HG02884 (cell line): ENCODE data around the gene PACC1.

Source experiments
- ATAC-seq: cut with Tn5 transposase; IDR thresholded peaks from one replicate; pipeline ENCODE4 v1.9.1; 2021; ENCODE audit warnings: mild to moderate bottlenecking, moderate library complexity; ENCODE audit not compliant: unreplicated experiment

PACC1 gene

DNA sequence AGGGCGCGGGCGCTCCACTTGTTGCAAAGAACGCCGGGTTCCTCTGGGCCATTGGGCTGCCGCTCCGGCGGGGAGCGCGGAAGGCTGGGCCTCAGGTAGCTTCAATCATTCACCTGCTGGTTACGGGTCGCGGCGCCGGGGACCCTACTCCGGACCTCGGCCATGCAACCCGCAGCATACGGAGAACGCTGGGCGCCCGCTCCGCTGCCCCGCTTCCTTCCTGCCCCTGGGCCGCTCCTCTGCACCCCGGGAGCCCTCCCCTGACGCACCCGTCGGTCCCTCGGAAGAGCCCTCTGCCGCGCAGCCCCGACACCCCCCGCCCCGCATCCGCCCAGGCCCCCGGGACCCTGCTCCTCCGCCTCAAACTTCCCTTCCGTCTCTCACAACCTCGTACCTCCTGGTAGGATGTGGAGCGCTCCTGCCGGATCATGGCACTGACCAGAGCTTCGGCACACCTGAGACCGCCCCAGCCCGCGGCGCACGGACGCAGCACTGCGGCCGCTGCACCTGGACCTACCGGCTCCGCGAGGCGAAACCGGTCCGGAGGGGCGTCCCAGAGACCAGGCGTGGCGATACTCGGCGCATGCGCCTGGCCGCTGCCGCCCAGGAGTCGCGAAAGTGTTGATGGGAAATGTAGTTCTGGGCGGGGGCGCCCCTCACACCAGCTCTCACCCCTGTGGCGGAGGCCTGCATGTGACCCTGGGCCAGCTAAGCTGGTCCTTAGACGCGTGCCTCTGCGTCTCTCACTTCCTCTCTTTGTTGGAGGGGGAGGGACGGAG is at the start of gene PACC1:
TSS of gene PACC1 (minus strand) at position 559 of the 779 bp plus-strand sequence. CDS start at position 430, 129 bp downstream.
- ATAC-seq: peak; percentile 97

DNA sequence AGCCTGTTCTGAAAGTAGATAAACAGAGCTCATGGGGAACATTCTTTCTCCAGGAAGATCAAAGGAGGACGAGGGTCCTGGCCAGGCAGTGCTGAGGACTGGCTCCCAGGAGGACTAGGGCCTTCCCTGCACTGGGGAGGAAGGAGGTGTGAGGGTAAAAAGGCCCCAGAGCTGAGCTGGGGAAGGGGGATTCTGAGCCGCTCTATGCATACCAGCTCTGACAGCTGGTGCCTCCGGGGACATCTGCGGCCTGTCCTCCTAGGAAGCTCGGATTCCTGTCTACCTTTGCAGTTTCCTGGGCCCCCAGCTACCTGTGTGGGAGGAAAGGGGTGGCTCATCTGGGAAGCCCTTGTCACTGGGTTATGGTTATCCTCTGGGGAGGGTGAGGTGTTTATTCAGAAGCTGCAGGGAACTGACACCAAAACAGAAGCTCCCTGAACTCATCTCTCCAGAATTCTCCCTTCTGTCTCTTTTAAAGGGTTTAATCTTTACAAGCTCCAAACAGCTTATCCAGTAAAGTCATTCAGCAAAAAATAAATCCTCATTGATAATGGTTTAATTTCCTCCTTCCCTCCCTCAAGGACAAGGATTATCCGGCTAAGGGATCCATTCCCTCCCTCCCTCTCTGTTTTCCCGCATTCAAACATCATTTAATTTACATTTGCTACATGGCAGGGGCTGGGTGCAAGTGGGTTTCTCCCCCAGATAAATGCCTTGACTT is 49.0 kb upstream of the PACC1 start:
- no peak for ATAC-seq

DNA sequence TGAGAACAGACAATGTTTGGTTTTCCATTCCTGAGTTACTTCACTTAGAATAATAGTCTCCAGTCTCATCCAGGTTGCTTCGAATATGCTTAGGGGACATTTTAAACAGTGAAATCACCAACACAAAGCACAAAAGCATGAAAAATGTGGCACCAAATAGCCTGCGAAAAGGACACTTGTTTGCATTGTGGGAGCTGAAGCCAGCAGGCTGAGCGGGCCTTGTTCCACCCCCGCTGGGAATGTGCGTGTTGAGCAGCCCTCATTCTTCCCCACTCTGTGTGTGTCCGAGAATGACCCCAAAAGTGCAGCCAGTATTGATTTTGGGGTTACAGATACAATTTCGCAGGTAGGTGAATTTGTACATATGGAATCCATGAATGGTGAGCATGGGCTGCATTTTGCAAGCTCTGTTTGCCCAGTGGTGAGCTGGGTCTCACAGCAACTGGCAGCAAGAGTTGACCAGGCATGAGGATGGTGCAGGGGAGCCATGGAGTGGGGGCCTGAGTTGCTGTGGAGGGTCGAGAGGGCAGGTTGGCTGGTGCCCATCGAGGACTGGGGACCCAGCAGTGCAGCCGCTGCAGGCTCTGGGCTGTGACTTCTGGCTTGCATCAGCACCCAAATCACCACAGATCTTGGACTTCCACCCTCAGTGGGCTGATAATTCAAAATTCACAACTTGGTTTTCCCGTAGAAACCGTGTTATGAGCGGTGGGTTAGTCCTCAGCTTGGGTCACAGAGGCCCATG is 47.4 kb upstream of the PACC1 start:
- ATAC-seq: no peak

DNA sequence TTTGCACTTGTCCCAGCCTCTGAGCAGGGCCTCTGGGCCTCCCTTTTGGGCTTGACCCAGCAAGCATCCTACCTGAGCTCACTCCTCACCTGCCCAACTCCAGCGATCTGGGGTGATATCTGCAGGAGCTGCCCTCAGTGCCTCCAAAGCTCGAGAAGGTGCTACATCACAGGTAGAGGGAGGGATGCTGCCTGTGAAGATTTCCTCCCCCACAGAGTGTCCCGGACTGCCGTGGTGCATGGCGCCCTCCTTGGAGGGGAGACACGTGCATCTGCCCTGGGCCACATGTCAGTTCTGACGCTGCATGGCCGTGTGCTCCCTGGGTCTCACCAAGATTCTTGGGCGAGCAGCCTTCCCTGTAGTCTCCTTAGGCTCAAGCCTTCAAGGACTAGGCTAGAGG is 45.7 kb upstream of the PACC1 start:
- ATAC-seq: no peak

DNA sequence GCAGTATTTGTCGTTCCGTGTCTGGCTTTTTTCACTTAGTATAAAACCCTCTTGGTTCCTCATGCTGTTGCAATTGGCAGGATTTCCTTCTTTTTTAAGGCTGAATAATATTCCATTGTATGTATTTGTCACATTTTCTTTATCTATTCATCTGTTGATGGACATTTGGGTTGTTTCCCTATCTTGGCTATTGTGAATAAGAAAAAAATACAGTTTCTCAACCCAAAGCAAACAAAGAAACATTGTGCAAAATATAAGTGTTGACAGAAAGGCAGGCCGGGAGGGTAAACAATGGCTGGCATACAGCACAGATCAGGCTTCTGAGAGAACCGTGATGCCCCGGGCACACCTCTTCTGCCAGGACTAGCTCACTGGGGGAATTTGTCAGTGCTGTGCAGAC is 45.0 kb upstream of the PACC1 start:
- ATAC-seq: no peak

DNA sequence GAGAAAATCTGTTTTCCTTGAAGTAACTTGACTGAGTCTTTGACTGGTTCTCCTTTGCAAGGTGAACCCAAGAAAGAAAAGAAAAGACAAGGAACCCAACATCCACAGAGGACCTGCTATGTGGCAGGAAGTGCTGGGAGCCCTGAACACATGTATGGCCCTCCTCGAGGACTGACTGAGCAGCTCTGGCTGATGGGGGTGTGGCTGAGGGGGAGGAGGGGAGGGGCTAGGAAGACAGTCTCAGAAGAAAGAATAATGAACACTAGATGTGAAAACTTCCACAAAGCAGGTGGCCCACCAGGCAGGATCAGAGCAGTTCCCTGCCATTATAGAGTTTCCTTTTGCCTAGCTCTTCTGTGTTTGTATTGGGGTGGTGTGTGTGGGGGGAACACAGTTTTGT is 44.1 kb upstream of the PACC1 start:
- no peak for ATAC-seq

DNA sequence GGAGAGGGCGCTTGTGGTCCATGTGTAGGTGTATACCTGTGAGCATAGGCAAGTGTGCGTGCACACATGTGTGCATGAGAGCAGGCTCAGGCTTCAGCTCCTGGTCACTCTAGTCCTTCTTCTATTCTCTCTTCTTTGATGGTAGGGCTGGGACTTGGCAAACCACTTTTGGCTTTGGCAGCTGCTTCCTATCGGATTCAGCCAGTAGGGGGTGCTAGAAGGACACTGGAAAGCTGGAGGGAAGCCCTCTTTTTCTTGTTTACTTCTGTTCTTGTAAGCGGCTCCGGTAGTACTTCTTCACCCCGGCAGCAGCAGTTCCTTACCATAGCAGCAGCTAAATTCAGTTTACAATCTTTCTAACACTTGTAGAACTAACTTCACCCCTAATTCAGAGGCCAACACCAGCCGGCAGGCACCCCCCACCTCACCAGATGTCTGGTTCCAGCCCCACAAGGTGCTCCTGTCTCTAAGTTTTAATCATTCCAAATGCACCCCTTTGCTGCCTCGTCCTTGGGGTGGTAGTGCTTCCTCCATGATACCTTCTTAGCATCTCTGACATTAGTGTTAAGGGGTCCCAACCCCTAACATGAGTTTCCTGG is 43.2 kb upstream of the PACC1 start:
- no peak for ATAC-seq

DNA sequence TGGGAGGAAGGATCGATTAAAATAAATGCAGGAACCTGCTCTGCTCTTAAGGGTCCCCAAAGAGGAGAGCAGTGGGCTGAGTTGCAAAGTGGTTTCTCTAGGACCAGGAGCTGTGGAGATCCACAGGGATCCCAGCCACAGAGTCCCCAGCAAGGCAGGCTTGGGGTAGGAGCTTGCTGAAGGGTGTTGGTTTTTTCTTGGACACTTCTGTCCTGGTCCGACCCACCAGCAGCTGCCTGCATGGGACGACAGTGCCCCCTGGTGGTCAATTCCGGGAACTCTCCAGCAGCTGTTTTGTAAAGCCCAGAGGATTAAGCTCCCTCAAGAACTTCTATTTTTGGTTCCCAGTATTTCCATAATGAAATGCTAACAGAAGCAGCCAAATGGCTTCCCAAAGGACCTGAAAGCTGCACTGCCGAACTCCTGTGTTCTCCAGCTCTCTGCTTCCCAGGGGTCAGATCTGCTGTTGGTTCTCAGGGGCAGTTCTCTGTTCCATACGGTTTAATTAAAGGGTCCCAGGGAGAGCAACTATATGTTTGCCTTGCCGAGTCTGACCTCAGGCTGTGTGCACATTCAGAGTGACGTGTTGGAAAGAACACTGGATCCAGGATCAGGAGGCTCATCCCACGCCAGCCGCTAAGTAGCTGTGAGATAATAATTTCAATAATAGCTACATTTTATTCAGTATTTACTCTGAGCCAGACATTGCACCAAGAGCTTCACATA is 41.3 kb upstream of the PACC1 start:
- peak; percentile 63 for ATAC-seq

DNA sequence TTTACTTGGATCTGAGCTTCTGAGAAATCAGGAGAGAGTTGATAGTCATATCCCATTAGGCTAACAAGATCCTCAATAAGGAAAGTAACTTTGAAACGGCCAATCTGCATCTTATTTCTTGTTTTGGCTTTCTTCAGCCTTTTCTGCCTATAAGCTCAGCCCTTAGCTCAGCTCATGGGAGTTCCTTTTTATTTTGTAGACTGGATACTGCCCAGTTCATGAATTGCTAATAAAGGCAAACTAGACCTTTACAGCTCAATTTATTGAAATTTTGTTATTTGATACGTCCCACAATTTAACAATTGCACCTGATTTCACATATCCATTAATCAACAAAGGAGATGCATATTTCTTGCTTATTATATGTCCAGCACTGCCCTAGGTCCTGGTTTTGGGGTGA is 40.7 kb upstream of the PACC1 start:
- ATAC-seq: no peak

DNA sequence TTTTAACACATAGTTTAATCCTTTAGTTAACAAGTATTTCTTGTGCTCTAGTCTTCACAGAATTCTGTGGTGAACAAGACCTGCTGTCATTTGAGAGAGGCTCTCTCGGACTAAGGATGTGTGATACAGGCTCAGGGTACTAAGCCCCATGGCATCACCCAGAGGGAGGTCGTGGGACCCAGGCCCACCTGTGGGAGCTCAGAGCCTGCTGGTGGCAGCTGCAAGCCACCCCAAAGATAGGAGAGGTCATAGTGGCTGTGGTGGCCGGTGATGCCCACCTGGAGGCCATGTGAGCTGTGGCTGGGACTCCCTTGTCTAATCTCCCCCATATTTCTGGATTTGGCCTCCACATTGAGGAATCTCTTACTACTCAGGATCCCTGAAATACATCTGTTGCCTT is 40.1 kb upstream of the PACC1 start:
- no peak for ATAC-seq

DNA sequence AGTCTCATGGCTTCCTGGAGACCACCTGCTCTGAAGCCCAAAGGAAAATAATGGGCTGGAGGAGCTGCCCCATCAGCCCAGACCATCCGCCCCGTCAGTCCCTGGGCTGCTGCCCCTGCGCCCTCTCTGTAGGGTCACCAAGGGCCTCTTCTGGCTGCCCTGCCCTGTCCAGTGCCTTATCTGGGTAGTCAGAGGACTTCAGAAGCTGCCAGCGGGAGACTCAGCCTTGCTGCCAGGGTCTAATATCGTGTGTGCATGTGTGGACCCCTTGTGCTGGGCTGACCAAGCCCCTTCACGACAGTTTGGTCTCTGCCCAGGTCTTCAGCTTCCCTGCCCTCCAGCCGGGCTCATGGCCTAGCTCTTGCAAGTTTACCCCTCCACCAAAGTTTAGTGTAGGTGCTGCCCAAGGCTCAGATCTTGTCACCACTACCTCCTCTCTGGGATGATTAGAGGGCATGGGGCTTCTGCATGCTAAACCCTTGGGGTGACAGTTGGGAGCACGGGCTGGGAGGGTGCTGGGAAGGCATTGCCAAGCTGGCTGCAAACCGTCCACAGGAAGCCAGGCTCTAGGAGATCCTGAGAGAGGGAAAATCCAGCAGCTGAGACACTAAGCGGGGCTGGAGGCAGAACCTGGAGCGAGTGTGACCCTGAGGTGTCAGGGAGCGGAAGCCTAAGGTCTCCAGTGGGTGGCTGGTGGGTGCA is 38.6 kb upstream of the PACC1 start:
- no peak for ATAC-seq

DNA sequence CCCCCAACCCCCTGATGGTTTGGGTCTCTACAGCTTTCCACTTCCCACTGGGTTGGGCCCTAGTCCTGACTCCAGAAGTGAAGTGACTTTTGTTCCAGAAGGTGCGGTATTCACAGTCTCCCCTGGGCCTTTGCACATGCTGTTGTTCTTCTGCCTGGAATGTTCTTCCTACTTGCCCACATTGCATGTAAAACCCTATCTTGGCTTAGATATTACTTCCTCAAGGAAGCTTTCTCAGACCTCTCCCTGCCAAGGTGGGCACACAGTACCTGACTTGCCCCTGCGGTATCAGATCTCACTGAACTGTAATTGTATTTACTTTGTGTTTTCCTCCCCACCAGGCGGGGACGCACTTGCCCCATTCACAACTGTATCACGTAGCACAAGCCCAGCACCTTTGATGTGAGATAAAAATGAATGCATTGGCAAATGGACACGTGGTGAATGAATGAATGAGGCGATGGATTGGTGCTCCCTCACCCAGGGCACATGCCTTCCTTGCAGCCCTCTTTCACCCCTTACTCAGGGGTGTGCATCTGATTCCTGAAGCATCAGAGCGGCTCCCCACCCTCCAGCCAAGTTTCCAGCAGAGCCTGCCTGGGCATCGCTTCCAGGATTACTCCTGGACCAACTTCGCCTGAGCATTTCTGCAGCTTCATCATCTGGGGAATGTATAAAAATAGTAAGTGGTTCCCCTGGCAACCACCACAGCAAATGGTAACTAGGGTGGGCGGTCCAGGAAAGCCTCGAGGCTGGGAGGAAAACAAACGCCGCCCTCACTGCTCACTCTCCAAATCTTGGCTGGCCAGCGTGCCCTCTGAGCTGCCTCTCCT is 37.9 kb upstream of the PACC1 start:
- no peak for ATAC-seq

DNA sequence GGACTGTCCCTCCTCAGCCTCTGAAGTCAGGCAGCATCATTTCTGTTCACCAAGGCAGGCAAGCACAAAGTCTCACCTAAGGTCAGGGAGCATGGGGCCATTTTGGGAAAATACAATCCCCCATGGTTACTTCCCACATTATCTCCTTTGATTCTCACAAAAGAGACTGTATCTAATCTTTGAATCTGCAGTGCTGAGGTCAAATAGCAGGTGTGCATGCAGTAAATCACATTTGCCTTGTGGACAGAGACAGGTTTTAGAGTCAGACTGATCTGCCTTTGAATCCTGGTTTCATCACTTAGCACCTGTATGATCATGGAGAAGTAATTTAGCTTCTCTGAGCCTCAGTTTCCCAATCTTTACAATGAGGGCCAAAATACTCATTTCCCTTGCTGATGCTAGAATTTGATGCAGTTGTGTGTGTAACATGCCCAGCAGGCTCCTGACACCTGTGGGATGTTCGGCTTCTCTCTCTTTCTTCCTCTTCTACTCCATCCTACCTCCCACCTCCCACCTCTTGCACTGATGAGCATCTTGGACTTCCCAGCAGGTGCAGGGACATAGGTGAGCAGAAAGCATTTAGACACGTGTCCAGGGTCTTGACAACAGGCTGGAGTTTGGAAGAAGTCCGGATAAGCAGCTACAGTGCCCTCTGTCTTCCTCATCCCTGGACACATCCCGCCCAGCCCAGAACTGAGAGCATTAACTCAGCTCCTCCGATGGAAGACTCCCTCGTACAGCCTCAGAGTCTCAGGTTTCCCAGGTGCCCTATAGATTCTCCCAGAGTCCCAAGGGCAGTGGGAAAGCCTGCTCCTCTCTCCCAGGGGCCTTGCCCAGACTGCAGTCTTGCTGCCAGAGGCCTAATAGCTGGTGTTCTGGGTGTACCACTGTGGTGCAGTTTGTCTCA is 37.0 kb upstream of the PACC1 start:
- ATAC-seq: no peak

DNA sequence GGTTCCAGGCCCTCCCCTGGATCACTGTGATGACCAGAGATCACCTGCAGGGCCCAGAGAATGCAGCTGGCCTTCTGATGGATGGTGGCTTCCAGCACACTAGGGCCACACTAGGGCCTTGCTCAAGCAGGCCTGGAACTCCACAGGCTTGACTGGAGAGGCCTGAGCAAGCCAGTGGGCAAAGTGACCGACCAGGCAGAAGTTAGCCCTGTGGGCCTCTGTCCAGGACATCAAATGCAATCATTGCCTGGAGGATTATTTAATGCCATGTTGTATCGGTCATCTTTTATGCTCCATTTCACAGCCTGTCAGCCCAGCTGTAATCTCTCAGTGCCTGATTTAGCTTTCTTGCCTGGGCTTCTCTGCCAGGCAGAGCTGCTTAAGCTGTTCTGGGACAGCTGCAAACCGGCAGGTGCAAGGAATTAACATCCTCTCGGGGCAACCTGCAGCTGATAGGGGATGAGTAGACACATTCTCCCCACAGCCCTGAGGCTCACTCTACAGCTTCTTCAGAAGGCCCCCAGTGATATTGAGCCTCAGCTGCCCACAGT is 35.7 kb upstream of the PACC1 start:
- ATAC-seq: no peak

DNA sequence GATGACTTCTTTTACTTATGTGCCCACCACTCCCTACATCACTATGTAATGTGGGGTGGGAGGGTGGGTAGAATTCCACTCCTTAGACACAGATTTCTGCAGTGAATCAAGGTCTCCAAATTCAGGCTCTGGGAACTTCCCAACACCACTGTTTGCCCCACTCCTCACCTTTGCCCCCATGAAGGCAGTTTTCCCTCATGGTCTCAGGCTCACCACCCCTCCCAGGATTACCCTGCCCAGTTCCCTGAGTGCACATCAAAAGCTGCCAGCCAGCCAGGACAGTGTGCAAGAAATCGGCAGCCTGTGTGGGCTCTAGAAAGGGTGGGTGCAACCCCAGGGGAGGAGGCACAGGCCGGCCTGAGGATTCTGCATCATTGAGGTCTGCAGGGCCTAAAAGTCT is 32.8 kb upstream of the PACC1 start:
- ATAC-seq: no peak

DNA sequence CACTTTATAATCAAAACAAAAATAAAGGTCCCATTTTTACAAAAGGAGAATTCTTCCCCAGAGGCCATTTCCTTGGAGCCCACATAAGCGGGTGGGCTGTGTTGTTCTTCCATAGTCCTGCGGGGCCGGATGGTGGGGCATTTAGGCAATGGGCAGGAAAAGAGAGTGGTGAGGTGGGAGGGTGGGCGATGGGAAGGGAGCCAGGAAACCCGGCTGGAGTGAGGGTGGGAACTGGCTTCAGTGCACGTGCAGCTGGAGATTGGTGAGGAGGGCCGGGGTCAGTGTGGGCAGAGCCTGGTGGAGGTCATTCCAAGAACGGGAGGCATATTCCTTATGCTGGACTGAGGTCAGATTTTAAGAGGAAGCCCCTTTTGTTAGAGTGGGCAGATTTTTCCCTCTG is 31.6 kb upstream of the PACC1 start:
- ATAC-seq: no peak

DNA sequence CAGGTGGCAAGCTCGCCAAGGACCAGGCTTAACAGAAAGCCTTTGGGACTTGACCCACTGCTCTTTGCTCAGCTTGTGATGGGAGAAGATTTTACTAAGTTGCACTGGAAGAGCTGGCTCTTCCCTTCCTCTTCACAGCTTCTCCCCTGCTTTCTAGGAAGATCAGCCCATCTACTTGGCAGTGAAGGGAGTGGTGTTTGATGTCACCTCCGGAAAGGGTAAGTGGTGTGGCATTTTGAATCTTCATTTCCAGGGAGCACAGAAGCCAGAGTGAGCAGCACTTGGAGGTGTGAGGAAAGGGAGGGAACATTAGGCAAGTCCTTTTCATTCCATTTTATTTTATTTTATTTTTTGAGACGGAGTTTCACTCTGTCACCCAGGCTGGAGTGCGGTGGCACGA is 27.7 kb upstream of the PACC1 start:
- no peak for ATAC-seq

DNA sequence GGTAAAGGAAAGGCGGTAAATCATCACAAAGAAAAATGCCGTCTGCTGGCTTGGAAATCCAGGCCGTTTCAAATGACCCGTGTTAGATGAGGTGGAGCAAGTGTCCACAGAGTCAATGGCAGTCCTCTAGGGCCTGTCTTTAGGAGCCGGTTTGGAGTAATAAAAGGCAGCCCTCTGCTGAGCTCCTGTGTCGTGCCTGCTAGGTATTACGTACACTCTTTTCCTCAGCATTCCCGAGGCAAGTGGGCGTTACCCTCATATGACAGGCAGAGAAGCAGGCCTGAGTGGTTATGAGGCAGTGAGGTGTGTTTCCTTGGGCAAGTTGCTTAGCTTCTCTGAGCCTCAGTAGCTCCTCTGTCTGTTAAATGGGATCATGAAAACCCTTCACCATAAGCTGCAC is 25.7 kb upstream of the PACC1 start:
- ATAC-seq: no peak
